Measurements from ENCODE around the gene TRIM17. TPM values are rescaled to one million over a fixed set of nuclear protein-coding genes. Genes with fewer than 3 reads are reported as not detected.

Gene TRIM17
- total and polyA plus RNA-seq, 9 of the 15 experiments (the other 6 are each of a cell fraction or from before 2014, with no cell fraction given), result not detected

- no peaks in the 10 kb centered on the region for H3K79me2 ChIP-seq (ENCODE audit: control insufficient read depth, insufficient read depth, low read length)
- no peak overlapping the region for H2AFZ ChIP-seq (ENCODE audit: low read depth, low read length)
- no peak for FAIRE-seq
- H3K36me3 ChIP-seq (ENCODE audit: control insufficient read depth, insufficient read depth, low read length), result no peaks in the 10 kb centered on the region
- no peaks in the 10 kb centered on the region for H4K20me1 ChIP-seq (replicated peaks; ENCODE audit: control insufficient read depth, insufficient read depth, low read length)
- no peaks in the 10 kb centered on the region; a peak in 1 of 5 replicates for H3K4me1 ChIP-seq (replicated peaks in 1 of 2; ENCODE audit: control insufficient read depth in 2 of 2, insufficient read depth in 2 of 2, low read length in 2 of 2)
- in situ Hi-C loops (cut with MboI), result no loop called here
- no peak overlapping the region for H3K4me3 ChIP-seq
- peaks cover 13 to 24% of the 10 kb centered on the region in 2 experiments; a peak in 3 of 5 replicates for H3K27me3 ChIP-seq (ENCODE audit: control insufficient read depth in 2 of 2, insufficient read depth in 2 of 2, low read length in 2 of 2)
- H3K4me2 ChIP-seq (ENCODE audit: insufficient read depth, low read length), result no peak overlapping the region
- TF ChIP-seq U2AF2 (optimal IDR thresholded peaks at IDR 0.05; ENCODE audit: low read depth, low read length) (no peak), NFE2 (IDR thresholded peaks at IDR 0.05; ENCODE audit: low read depth) (no peak), TRIM24 (IDR thresholded peaks at IDR 0.05) (no peak), ZNF184 (CRISPR knock-in tag; IDR thresholded peaks at IDR 0.05) (no peak), FOS (IDR thresholded peaks at IDR 0.05; ENCODE audit: extremely low read depth, insufficient read length) (no peak), SRSF3 (IDR thresholded peaks at IDR 0.05; ENCODE audit: insufficient read depth, low read length) (no peak), TAF7 (tag; IDR thresholded peaks at IDR 0.05) (no peak), ZNF431 (CRISPR knock-in tag; IDR thresholded peaks at IDR 0.05) (no peak), ZNF76 (CRISPR knock-in tag; IDR thresholded peaks at IDR 0.05; ENCODE audit: borderline replicate concordance) (no peak), E2F8 (IDR thresholded peaks at IDR 0.05; ENCODE audit: low read depth, partially characterized antibody) (no peak), ZNF764 (CRISPR knock-in tag; IDR thresholded peaks at IDR 0.05; ENCODE audit: low read depth) (no peak), TCF7L2 (IDR thresholded peaks at IDR 0.05; ENCODE audit: low read depth, low read length) (no peak), TARDBP (IDR thresholded peaks at IDR 0.05) (no peak), TSC22D4 (tag; IDR thresholded peaks at IDR 0.05) (no peak), ZNF639 (CRISPR knock-in tag; conservative IDR thresholded peaks at IDR 0.05 in 1 of 2, IDR thresholded peaks at IDR 0.05 in 1 of 2) (no peak), POLR2A (conservative IDR thresholded peaks at IDR 0.05) (no peak)
- DNase-seq (ENCODE audit: extremely low read depth in 1 of 4, low spot score in 3 of 4), result no peak
- BruUV-seq (replicated peaks), result no TSS peak
- CTCF ChIA-PET (ENCODE audit: low intra/inter-chr PET ratio), result no interaction called here
- 27% methylated on average over 7 of the region's 7 CpGs for WGBS (ENCODE audit: insufficient coverage, low coverage, missing lambda C conversion rate)
- H3K9me3 ChIP-seq (replicated peaks; ENCODE audit: control insufficient read depth, insufficient read depth, low read depth, low read length), result no peaks in the 10 kb centered on the region
- ATAC-seq, result no peak
- H3K9ac ChIP-seq (ENCODE audit: insufficient read depth in 1 of 2, low read depth in 2 of 2, low read length in 2 of 2), result no peak overlapping the region
- POLR2A ChIA-PET, result interaction anchor here (0.7 to 1.4 kb wide), 3 partner anchors 12 to 19 kb away, joined by 4 to 6 read pairs (median 5); no protein-coding TSS in a partner anchor
- intact Hi-C loops (cut with micrococcal nuclease), result no loop called here
- H3K27ac ChIP-seq (ENCODE audit: extremely low read depth, low read depth, low read length), result no peak overlapping the region
- no peaks in the 10 kb centered on the region for H3K9me1 ChIP-seq (ENCODE audit: control insufficient read depth, insufficient read depth, low read length)
These were observed 20.8 kb upstream of the TRIM17 start for GRCh38 chr1:228437424-228437962.

Data from K562 (cell line).